A204.1 (cell line): ENCODE measurements around the gene TMEM182.

ENCODE experiments used
- FAIRE-seq: peaks from 2 replicates; lab custom pipeline; 2012; peaks lifted over from hg19 to GRCh38; lab: Jason Lieb, UNC

TMEM182 gene, protein sequence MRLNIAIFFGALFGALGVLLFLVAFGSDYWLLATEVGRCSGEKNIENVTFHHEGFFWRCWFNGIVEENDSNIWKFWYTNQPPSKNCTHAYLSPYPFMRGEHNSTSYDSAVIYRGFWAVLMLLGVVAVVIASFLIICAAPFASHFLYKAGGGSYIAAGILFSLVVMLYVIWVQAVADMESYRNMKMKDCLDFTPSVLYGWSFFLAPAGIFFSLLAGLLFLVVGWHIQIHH

DNA sequence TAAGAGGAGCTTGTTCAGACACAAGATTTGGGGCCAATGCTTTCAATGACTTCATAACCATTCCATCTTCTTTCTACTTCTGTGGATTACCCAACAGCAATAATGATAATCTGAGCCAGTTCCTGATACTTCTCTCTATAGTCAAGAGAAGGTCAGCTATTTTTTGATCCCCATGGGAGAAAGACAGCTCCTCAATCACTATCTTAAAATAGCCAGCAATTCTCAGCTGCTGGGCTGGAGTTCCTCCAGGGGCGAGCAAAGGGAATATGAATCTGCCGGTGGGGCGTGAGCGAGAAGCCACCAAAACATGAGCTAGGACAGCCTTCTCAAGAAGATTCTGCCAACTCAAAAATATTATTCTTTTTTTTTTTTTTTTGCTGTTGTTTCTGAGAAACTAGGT, at the start of gene TMEM182:
Gene TMEM182, plus strand, starts transcription at position 269 of the 400 bp plus-strand sequence. CDS start 187 bp downstream, outside the sequence.
- no peak for FAIRE-seq

- no peak for FAIRE-seq
Measured at GRCh38 chr2:102717308-102718018, 44.4 kb upstream of the TMEM182 start.

DNA sequence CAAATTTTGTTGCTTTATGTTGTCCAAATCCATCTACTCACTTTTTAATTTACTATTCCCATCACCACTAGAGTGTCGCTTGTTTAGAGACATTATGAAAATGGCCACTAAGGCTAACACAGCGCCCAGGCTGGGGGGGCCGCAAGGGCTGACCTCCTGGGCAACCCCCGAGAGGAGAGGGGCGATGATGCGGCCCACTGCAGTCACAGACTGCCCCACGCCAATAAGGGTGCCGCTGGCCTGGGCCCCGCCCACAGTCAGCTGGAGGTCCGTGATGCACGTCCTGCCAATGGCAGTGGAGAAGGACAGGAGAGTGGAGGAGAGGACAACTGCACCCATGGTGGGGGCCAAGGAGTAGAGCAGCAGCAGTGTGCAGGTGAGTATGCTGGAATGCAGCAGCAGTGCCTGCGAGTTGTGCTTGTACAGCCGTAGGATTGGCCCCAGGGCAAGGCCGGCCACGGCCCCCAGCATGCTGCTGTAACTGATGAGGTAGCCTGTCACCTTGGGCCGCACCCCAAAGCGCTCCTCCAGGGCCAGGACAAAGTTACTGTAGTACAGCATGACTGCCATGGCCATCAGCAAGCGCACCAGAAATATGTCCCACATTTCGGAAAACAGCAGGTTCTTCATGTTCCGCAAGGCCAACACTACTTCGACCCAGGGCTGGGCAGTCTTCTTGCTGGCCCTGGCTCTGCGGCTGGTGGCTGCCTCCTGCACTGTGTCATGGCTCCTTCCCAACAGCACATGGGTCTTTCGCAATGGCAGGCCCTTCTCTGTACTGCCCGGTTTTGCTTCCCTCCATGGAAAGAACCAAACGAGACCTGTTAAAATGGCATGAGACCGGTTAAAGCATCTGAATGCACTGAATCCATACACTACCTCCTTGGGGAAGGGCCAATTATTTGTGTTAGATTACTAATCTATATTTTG, 43.2 kb upstream of the TMEM182 start:
- no peak for FAIRE-seq

DNA sequence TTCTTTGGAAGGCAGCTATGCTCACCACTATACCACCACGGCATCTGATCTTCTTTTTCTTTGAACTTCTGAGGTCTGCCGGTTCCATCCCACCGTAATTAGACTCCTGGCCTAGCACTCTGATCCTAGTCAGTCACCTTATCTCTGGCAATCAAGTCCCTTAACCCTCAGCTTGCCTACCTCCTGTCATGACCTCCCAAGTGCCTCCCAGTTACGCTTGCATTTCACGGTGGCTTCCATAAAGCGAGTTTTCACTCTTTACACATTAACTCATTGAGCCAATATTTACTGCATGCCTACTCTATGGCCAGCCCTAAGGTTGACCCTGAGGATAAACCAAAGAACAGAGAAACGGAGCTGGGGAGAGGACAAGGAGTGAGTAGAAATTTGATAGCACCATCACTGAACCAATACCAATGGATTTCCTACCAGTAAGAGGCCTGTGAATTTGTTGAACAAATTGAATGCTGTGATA, 37.8 kb upstream of the TMEM182 start:
- FAIRE-seq, result no peak

- FAIRE-seq, result no peak
Measured at GRCh38 chr2:102724553-102724952, 37.3 kb upstream of the TMEM182 start.

GRCh38 chr2:102726128-102727087, 35.4 kb upstream of the TMEM182 start:
- no peak for FAIRE-seq

DNA sequence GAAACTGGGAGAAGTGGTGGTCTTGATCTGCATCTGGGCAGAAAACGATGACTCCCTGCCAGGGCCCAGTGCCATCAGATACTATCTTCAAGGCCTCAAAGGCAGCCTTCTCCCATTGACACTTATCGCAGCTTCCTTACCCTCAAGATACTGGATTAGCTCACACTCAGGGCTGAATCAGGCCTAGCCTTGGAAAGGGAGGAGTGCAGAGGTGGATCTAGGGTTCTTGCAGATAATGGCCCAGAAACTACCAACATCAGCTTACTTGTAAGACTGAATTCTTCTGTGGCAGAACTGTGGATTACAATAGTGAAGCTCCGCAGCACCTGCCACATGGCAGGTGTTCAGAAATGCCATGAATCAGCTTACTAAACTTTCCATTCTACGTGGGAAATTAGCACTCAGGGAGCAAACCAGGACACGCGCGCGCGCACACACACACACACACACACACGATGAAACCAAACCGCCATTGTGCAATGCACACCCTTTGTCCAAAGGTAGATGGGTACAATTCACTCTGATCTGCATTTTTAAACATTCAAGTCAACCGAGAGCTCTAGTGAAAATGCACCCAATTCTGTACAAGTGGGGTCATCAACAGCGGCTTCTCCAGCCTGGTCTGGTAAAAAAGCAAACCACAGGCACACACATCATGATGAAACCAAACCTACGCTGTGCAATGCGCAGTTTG, 26.3 kb upstream of the TMEM182 start:
- FAIRE-seq, result no peak

DNA sequence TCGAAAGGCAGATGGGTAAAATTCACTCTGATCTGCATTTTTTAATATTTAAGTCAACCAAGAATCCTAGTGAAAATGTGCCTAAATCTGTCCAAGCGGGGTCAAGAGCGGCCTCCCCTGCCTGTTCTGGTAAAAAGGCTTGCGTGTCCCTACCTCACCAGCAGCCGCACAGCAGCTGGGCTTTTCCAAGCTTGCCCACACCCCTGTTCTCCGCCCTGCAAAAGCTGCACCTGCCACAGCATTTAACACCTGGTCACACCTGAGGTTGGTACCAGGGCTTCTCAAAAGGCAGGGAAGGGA, 25.8 kb upstream of the TMEM182 start:
- no peak for FAIRE-seq

DNA sequence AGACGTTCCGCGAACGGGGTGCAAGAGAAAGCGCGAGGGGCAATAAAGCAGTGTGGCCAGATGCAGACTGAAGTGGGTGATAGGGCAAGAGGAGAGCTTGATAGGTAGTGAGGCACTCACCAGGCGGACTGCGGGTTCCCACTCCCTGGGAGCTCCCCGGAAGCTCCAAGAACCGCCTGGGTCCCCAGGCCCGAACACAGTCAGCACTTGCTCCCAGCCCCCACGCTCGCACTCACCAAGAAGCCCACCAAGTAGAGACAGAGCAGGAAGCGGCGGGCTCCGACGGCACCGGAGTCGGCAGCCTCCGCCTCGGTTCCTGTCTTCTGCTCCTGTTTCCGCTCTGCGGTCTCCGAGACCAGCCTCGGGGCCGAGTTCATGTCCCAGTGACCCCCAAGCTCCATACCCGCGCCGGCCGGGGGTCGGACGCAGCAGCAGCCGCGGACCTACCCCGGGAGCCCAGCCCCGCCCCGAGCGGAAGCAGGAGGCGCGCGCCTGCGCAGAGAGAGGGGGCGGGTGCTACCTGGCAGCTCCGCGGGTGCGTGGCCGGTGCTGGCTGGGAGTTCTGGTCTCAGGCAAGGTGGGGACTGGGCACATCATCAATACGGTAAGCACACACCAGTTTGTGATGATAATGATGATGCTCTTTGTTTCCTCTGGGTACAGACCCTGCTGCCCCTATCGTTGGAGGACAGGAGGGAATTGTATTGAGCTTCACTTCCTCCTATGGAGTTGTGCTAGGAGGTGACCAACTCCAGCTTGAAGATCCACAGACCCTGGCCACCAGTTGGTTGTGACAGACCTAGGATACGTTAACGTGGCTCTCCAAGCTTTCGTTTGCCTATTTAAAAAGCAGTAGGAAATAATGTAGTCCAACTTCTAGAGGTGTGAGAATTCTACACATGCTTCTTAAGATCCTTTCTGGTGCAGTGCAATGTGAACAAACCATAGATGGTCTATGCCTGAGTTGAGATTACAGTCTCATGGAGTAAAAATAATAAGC, 25.1 kb upstream of the TMEM182 start:
- FAIRE-seq, result no peak

- no peak for FAIRE-seq
Measured at GRCh38 chr2:102737431-102737830, 24.4 kb upstream of the TMEM182 start.

DNA sequence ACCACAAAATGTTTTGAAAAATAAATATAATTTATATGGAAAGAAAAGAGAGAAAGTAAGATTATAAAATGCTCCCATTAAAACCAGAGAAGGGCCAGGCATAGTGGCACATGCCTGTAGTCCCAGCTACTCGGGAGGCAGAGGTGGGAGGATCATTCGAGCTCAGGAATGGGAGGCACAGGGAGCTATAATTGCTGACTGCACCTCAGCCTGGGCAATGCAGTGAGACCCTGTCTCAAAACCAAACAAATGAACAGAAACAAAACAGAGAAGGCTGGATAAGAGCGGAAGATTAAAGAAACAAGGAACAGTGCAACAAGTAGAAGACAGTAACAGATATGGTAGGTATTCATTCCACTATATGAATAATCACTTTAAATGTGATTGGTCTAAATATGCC, 18.6 kb upstream of the TMEM182 start:
- FAIRE-seq, result no peak

- FAIRE-seq, result no peak
Measured at GRCh38 chr2:102748107-102748506, 13.7 kb upstream of the TMEM182 start.

GRCh38 chr2:102749938-102750337, 11.9 kb upstream of the TMEM182 start:
- no peak for FAIRE-seq

GRCh38 chr2:102753563-102754159, 8.2 kb upstream of the TMEM182 start:
- FAIRE-seq, result peak; percentile 67

DNA sequence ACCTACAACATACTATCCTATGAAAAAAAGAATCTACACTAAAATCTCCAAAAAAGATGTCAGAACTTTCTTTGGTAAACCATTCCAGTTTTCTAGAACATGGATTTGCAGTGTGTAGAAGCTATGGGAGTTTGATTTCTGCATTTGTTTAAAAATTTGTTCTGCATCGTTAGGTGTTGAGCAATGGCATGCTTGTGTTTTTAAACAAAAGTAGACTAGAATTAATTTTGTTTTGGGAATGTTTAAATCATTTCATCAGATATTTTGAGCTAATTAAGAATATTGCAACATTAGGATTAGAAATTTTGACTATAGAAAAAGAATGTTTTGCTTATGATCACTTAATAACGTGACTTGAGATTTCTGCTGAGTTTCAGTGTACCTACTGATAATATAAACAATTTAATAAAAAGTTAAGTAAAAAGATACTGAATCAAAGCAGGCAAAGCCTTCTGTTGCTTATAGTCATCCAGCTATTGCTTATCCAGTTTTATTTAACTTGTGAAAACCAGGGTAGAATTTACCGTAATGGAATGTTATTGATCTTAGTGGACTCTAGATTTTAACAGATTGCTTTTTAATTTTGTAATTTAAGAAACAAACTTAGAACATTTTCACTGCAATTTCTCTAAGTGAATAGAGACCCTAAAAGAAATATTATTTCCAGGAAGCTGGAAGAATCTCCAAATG, 7.2 kb upstream of the TMEM182 start:
- no peak for FAIRE-seq

DNA sequence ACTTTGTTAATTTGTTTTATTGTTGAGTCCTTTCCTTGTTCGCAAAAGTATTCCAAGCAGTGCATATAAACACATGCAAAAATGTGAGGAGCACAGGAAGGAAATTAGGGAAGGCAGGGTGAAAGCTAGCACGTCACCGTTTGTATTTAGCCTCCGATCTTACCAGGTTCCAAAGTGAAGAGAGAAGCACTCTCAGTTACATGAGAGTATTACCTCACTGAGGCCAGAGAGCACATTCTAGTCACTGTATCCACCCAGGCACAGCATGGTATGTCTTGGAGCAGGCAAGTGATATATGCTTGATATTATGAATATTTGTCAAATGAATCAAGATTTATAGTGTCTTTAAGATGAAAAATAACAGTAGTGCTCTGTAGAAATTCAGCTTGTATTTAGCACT, 6.5 kb upstream of the TMEM182 start:
- FAIRE-seq, result no peak

DNA sequence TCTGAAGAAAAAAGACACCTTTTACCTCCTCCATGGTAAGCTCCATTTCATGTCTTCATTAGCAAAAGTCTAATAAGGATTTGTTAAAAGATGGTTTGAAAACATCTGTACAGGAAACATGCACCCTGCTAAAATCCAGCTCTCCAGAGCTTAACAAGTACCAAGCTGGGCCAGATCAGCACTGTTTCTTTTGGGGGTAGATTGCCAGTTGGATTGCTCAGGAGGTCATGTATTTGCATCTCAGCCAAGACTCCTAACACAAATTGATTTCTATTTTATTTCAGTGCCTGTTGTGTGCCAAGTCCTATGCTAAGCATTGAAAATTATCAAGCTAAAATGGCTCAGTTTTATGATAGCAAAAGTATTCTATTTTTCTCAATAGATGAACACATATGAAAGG, 3.4 kb upstream of the TMEM182 start:
- no peak for FAIRE-seq

DNA sequence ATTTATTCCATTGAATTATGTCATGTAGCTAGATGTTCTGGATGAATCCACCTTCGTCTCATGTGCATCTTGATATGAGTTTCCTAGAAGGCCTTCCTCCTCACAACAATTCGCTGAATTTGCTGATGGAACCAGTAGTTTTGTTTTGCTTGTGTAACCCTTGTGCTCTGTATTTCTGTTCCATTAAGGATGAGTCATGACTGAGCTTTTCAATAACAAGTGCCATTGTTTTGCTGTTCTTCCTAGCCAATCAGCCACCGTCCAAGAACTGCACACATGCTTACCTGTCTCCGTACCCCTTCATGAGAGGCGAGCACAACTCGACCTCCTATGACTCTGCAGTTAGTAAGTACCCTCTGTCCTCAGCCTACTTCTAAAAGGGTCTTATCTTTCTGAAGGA, 2.3 kb downstream of the TMEM182 start:
- FAIRE-seq, result no peak

DNA sequence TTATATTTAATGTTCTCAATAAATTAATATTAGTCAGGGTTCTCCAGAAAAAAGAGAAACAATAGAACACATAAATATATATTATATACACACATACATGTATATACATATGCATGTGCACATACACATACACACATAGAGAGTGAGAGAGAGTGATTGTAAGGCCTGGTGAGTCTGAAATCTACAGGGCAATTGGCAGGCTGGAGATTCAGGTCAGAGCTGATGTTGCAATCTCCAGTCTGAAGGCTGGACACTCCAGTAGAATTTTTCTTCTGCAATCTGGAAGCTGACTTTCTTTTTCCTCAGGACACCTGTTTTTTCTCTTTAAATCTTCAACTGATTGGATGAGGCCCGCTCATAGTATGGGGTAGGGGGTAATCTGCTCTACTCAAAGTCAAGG, 3.2 kb downstream of the TMEM182 start:
- peak; percentile 3 for FAIRE-seq
